Measurements from ENCODE around the gene HTR2B.
"Not testable (repeated sequence)": the region's sequence is repeated elsewhere in the genome, so short reads cannot be mapped to it uniquely, and the experiment has no call there.

HTR2B gene

DNA sequence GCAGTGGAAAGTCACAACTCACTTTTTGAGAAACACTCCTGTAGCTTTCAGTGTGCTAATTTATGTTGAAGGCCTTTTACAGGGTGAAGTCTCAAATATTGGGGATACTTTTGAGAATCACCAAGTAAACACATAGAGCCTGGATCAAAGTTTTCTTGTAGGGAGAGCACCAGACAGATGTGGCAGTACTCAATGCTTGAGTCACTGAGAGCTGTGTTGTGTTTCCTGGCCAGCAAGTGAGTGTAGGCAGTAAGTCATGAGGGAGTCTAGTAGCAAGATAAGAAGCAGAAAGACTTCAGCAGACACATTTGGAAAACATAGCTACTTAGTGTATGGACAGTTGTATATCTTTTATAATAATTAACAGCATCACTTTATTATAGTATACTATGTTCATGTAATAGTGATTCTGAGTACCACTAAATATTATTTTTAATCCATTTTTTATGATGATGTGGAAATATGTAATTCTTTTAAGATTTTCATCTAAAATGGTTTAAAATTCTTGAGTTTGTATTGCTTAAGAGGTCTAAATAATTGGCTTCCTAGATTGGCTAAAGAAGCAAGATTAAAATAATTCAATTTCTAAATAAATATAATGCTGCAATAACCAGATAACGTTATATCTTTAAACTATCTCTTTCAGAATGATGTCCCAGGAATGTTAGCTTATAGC, 55.3 kb downstream of the HTR2B start:
- no peak for DNase-seq

DNA sequence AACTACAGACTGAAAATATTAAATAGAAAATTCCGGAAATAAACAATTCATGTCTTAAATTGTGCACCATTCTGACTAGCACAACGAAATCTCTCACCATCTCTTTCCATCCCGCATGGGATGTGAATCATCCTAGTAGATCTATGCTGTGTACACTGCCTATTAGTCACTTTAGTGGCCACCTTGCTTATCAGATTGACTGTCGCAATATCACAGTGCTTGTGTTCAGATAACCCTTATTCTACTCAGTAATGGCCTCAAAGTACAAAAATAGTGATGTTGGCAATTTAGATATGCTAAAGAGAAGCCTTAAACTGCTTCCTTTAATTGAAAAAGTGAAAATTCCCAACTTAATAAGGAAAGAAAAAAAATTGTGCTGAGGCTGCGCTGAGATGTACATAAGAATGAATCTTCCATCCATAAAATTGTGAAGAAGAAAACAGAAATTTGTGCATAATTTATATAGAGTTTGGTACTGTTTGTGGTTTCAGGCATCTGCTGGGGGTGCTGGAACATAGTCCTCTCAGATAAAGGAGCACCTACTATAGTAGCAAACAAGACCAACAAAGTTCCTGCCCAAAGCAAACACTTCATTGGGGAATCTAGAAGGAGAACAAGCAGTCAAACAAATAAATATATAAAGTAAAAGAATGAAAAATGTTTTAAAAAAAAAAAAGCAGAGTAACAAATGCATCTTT, 56.2 kb downstream of the HTR2B start:
- no peak for DNase-seq

DNA sequence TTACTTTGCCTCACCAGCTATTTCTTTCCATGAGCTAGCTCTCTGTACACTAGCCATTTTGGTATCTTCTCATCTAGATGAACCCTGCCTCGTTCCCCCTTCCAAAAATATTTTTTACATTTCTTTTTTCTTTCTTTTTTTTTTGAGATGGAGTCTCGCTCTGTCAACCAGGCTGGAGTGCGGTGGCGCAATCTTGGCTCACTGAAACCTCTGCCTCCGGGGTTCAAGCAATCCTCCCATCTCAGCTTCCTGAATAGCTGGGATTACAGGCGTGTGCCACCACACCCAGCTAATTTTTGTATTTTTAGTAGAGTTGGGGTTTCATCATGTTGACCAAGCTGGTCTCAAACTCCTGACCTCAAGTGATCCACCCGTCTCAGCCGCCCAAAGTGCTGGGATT, 57.3 kb downstream of the HTR2B start:
- DNase-seq, result not testable (repeated sequence)

DNA sequence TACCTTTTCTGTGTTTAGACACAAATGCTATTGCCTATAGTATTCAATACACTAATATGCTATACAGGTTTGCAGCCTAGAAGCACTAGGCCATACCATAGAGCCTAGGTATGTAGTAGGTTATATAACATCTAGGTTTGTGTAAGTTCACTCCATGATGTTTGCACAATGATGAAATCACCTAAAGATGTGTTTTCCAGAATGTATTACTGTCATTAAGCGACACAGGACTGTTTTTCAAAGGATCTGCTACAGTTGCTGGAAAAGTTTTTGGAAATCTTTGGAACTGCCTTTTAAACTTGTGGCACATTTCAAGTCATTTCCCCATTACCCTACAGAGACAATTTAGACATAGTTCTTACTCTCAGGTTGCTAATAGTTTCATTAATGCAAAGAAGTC, 58.9 kb downstream of the HTR2B start:
- DNase-seq, result no peak

DNA sequence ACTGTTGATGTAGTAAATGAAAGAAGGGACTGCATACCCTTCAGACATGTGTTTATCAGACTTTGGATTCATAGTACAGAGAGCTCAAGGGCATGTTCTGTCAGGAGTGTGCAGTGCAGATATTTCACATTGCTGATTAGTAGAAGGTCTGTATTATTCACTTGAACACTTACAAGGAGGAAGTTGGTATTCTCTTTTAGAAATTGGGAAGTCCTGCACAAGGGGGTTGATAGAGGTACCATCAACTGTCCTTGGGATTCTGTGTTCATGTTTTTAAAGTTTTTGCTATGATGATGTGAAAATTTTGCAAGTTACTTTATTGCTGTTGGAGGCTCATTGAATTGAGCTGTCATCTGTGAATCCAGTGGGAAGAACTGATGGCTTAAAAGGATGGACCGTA, 61.5 kb downstream of the HTR2B start:
- DNase-seq, result no peak

DNA sequence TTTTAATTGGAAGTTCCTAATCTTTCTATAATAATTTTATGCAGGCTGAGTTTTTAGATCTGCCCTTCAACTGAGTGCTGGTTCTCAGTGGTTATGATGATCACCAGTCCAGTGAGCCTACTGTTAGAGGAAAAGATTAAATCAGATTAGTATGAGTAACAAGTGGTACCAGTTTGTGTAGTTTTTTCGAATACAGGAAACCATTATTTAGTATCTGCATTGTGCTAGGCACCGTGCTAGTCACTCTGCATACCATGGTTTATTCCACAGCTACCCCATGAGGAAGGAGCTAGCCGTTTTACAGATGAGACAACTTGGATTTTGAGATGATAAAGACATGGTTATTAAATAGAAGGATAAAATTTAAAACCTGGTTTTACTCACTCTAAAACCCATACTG, 62.1 kb downstream of the HTR2B start:
- no peak for DNase-seq

DNA sequence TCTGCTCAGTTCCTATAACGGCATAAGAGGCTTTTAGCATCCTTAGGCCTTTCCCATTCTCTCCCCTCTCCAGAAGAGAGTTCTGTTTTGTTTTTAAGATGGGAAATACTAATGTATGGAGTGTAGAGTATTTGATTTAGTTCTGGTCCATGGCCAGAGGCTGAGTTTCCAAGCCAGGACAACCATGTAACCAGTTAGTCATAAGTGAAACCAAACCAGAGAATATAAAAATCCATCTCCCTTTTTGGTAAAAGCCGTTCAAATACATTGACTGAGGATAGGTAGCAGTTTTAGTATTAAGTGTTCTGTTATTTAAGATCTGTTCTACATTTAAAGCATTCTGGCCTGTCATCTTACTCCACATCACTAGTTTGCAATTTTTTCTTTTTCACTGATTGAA, 65.1 kb downstream of the HTR2B start:
- DNase-seq, result no peak

DNA sequence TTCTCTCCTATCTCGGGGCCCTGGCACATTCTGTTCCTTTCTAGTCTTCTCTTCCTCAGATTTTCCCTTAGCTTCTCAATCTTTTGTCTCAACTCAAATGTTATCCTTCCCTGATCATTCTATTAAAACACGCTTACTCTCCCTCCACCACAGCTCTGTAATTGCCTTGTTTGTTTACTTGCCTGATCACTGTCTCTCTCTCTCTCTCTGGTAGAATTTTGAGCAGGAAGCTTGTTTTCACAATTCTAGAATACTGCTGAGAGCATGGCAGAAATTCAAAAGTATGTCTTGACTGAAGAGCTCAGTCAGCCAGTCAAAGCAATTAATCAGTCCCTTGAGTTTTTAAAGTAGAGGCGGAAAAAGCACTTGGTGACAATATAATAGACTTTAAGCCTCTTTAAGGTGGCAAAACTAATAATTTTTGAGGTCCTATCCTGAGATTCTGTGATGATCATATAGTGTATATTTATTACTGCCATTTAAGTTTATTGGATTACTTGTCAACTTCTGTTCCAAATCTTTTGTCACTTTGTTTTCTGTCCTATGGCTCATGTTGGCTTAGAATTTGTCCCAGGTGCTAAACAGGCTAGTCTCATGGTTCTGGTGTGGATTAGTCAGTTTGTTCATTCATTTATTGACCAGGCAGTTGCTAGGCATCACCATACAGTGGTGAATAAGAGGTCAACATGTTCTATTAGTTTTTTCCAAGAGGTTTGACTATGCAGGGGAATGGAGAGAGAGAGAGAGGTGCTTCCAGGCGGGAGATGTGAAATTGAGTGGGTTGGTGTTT, 65.9 kb downstream of the HTR2B start:
- DNase-seq, result no peak
